ENCODE results near the gene FBXW5. TPM values are rescaled to one million over a fixed set of nuclear protein-coding genes. Genes with fewer than 3 reads are reported as not detected.

Gene FBXW5
- total RNA-seq, 4 donors from 2014 or later: 329 to 469 (median 435) TPM

DNA sequence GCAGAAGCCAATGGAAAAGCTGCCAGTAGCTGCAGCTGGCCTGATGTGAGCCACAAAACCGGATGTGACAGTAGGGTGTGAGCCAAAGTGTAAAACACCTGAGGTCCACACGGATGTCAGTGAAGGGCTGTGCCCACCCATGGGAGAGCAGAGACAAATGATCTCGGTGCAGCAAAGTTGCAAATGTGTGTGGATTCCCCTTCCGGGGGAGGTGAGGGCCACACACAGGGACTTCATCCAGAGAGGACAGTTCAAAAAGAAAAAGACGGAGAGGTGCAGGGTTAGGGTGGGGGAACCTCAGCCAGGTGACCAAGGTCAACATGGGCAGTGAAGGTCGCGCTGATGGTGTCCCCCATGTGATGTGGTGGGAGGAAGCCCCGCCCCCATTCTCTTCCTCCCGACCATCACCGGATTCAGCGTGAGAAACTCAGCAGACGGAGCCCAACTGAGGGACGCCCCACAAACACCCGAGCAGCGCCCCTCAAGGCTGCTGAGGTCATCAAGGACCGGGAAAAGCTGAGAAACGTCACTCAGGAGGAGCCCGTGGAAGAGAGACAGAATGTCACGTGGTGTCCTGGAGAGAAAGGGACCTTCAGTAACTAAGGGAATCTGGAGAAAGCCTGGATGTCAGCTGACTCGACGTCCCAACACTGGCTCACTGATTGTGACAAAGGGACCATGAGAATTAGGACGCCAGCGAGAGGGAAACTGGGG is 21.4 kb upstream of the FBXW5 start:
- DNase-seq (no peak), ATAC-seq (peak in 1 of 2 donors; percentile 48)
- intact Hi-C loops (cut with DNase I; ENCODE audit: low total_unique reads) (no loop called here), in situ Hi-C loops (cut with MboI; ENCODE audit: low sequenced_read_pairs in 4 of 4) (no loop called here)
- Histone ChIP-seq H3K4me3 (no peak overlapping the region), H3K27ac (no peak overlapping the region), H3K27me3 (peaks cover 0 to 6% (median 0%) of the 10 kb centered on the region in 3 donors), H3K9me3 (no peaks in the 10 kb centered on the region), H3K36me3 (no peaks in the 10 kb centered on the region), H3K4me1 (no peaks in the 10 kb centered on the region)
- TF ChIP-seq, protein P1, sequence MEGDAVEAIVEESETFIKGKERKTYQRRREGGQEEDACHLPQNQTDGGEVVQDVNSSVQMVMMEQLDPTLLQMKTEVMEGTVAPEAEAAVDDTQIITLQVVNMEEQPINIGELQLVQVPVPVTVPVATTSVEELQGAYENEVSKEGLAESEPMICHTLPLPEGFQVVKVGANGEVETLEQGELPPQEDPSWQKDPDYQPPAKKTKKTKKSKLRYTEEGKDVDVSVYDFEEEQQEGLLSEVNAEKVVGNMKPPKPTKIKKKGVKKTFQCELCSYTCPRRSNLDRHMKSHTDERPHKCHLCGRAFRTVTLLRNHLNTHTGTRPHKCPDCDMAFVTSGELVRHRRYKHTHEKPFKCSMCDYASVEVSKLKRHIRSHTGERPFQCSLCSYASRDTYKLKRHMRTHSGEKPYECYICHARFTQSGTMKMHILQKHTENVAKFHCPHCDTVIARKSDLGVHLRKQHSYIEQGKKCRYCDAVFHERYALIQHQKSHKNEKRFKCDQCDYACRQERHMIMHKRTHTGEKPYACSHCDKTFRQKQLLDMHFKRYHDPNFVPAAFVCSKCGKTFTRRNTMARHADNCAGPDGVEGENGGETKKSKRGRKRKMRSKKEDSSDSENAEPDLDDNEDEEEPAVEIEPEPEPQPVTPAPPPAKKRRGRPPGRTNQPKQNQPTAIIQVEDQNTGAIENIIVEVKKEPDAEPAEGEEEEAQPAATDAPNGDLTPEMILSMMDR (IDR thresholded peaks at IDR 0.05 in 4 of 5, conservative IDR thresholded peaks at IDR 0.05 in 1 of 5): no peak
- TF ChIP-seq POLR2A (IDR thresholded peaks at IDR 0.05): no peak

DNA sequence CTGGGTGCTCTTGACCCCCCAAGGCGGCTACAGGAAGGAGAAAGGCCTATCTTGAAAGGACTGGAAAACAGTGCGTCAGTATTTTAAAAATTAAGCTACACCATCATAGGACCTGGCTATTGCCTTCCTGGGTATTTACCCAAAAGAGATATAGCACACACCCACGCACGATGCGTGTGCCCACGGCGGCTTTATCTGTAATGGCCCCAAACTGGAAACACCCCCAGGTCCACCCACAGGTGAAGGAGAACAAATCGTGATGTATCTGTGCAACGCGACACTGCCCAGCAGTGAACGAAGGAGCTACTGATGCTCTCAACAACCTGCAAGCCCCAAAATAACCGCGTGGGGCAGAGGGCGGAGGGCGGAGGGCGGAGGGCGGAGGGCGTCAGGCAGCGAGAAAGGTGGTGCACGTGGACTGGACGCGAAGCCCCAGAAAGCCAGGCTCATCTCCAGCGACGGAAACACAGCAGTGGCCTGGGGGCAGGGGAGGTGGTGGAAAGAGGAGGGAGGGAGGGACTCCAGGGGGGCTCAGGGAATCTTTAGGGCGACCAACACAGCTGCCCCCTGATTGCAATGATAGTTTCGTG is 20.4 kb upstream of the FBXW5 start:
- DNase-seq: no peak

DNA sequence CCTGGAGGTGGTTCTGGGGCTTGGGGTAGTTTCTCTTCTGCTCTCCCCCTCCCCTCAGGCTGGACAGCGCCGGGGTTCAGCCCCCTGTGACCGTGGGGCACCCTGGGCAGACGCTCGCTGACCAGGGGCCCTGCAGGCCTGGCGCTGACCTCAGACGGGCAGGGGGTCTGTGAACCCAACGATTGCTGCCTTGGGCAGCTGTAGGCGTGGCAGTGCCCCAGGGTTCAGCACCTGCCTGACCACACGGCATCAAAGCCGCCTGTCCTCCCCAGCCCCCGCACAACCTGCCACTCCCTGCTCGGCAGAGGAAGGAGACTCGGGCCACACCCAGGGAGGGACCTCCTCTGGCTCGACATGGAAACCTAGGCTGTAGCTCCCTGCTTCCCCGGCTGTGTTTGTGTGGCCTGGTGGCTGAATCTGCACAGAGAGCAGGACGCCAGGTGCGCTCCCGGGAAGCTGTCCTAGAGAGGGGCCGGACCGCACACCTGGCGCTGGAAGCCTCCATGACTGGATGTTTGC is 19.7 kb upstream of the FBXW5 start:
- Histone ChIP-seq H3K36me3 (no peaks in the 10 kb centered on the region), H3K9me3 (no peaks in the 10 kb centered on the region), H3K27me3 (peaks cover 0 to 6% (median 0%) of the 10 kb centered on the region in 3 donors), H3K27ac (no peak overlapping the region), H3K4me3 (no peak overlapping the region), H3K4me1 (no peaks in the 10 kb centered on the region)
- DNase-seq: no peak
- TF ChIP-seq, protein P1 (IDR thresholded peaks at IDR 0.05 in 4 of 5, conservative IDR thresholded peaks at IDR 0.05 in 1 of 5): no peak
- TF ChIP-seq POLR2A (IDR thresholded peaks at IDR 0.05): no peak
- intact Hi-C loops (cut with DNase I; ENCODE audit: low total_unique reads) (no loop called here), in situ Hi-C loops (cut with MboI; ENCODE audit: low sequenced_read_pairs in 4 of 4) (no loop called here)
- ATAC-seq: no peak

More for the DNA sequence above, 20.4 kb upstream of the FBXW5 start:
- Histone ChIP-seq H3K27me3 (peaks cover 0 to 6% (median 0%) of the 10 kb centered on the region in 3 donors), H3K36me3 (no peaks in the 10 kb centered on the region), H3K27ac (no peak overlapping the region), H3K9me3 (no peaks in the 10 kb centered on the region), H3K4me1 (no peaks in the 10 kb centered on the region), H3K4me3 (no peak overlapping the region)
- no peak for ATAC-seq
- TF ChIP-seq, protein P1 (IDR thresholded peaks at IDR 0.05 in 4 of 5, conservative IDR thresholded peaks at IDR 0.05 in 1 of 5): no peak
- no peak for TF ChIP-seq POLR2A (IDR thresholded peaks at IDR 0.05)
- in situ Hi-C loops (cut with MboI; ENCODE audit: low sequenced_read_pairs in 4 of 4) (no loop called here), intact Hi-C loops (cut with DNase I; ENCODE audit: low total_unique reads) (no loop called here)

DNA sequence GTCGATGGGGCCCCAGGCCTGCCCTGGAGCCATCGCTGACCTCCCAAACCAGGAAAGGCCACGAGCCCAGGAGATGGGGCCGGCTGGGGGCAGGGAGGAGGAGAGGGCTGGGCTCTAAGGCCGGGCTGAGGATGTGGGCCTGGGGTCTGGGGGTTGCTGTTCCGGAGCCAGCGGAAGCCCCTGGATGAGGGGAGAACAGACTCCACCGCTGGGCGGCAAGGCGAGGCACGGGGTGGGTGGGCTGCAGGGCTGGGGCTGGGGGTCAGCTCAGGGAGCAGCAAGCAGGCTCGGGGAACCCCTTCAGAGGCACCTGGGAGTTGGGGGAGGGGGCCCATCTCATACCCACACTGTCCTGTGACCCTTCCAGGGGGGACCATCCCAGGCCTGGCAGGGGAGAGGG is 19.2 kb upstream of the FBXW5 start:
- in situ Hi-C loops (cut with MboI; ENCODE audit: low sequenced_read_pairs in 4 of 4) (no loop called here), intact Hi-C loops (cut with DNase I; ENCODE audit: low total_unique reads) (no loop called here)
- no peak for DNase-seq
- Histone ChIP-seq H3K36me3 (no peaks in the 10 kb centered on the region), H3K27me3 (peaks cover 0 to 6% (median 0%) of the 10 kb centered on the region in 3 donors), H3K27ac (no peak overlapping the region), H3K4me3 (no peak overlapping the region), H3K9me3 (no peaks in the 10 kb centered on the region), H3K4me1 (no peaks in the 10 kb centered on the region)
- TF ChIP-seq, protein P1 (IDR thresholded peaks at IDR 0.05 in 4 of 5, conservative IDR thresholded peaks at IDR 0.05 in 1 of 5): no peak
- TF ChIP-seq POLR2A (IDR thresholded peaks at IDR 0.05): no peak
- ATAC-seq: no peak
